ENCODE results near the gene NRIP3.
"Not testable (repeated sequence)": the region's sequence is repeated elsewhere in the genome, so short reads cannot be mapped to it uniquely, and the experiment has no call there.

The NRIP3 gene

GRCh38 chr11:8985462-8985861 lies 18.3 kb downstream of the NRIP3 start:
- Histone ChIP-seq H4K20me1 (ENCODE audit: insufficient read depth, low read length) (no peaks in the 10 kb centered on the region), H3K36me3 (replicated peaks; ENCODE audit: low read depth, low read length) (no peaks in the 10 kb centered on the region), H3K4me1 (ENCODE audit: low read length) (no peaks in the 10 kb centered on the region), H3K4me2 (ENCODE audit: low read length) (no peak overlapping the region), H3K27me3 (ENCODE audit: low read depth, low read length) (no peaks in the 10 kb centered on the region), H3K9me3 (ENCODE audit: insufficient read depth, low read length) (no peaks in the 10 kb centered on the region), H2AFZ (ENCODE audit: low read depth, low read length) (no peak overlapping the region), H3K79me2 (ENCODE audit: low read length) (no peaks in the 10 kb centered on the region), H3K9ac (ENCODE audit: low read length) (no peak overlapping the region), H3K27ac (ENCODE audit: low read length) (no peak overlapping the region), H3K4me3 (ENCODE audit: low read length) (no peak overlapping the region)
- TF ChIP-seq EZH2phosphoT487 (IDR thresholded peaks at IDR 0.05; ENCODE audit: low read depth) = no peak
- no peak for TF ChIP-seq CTCF (IDR thresholded peaks at IDR 0.05; ENCODE audit: low read depth, low read length)

GRCh38 chr11:8983552-8983951 lies 20.2 kb downstream of the NRIP3 start:
- H3K4me3 ChIP-seq (ENCODE audit: low read length) = no peak overlapping the region
- H3K9ac ChIP-seq (ENCODE audit: low read length) = no peak overlapping the region
- no peaks in the 10 kb centered on the region for H3K9me3 ChIP-seq (ENCODE audit: insufficient read depth, low read length)
- H3K4me2 ChIP-seq (ENCODE audit: low read length) = no peak overlapping the region
- no peaks in the 10 kb centered on the region for H3K79me2 ChIP-seq (ENCODE audit: low read length)
- H2AFZ ChIP-seq (ENCODE audit: low read depth, low read length) = no peak overlapping the region
- H3K27me3 ChIP-seq (ENCODE audit: low read depth, low read length) = no peaks in the 10 kb centered on the region
- H3K36me3 ChIP-seq (replicated peaks; ENCODE audit: low read depth, low read length) = no peaks in the 10 kb centered on the region
- no peaks in the 10 kb centered on the region for H3K4me1 ChIP-seq (ENCODE audit: low read length)
- TF ChIP-seq CTCF (IDR thresholded peaks at IDR 0.05; ENCODE audit: low read depth, low read length) (no peak), EZH2phosphoT487 (IDR thresholded peaks at IDR 0.05; ENCODE audit: low read depth) (no peak)
- H3K27ac ChIP-seq (ENCODE audit: low read length) = no peak overlapping the region
- H4K20me1 ChIP-seq (ENCODE audit: insufficient read depth, low read length) = no peaks in the 10 kb centered on the region

DNA sequence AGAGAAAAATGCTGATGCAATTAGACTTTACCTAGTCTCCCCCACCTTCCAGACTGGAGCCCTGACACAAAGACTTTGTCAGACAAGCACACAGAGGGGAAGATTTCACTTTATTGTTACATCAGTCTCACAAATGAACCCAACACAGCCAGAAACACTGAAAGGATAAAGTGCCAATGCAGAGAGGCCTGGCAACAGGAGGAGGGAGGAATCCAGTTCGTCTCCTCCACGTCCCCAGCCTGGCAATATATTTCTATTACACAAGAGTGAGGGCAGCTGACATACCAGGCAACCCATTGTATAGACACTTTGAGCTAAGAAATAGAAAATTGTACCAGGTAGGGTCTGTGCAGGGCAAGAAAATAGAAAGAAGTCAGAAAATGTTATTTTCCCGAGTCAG lies 23.3 kb downstream of the NRIP3 start:
- Histone ChIP-seq H3K4me2 (ENCODE audit: low read length) (no peak overlapping the region), H3K4me3 (ENCODE audit: low read length) (no peak overlapping the region), H3K4me1 (ENCODE audit: low read length) (no peaks in the 10 kb centered on the region), H3K36me3 (replicated peaks; ENCODE audit: low read depth, low read length) (no peaks in the 10 kb centered on the region), H3K79me2 (ENCODE audit: low read length) (no peaks in the 10 kb centered on the region), H2AFZ (ENCODE audit: low read depth, low read length) (no peak overlapping the region), H3K9me3 (ENCODE audit: insufficient read depth, low read length) (no peaks in the 10 kb centered on the region), H3K27me3 (ENCODE audit: low read depth, low read length) (no peaks in the 10 kb centered on the region), H4K20me1 (ENCODE audit: insufficient read depth, low read length) (no peaks in the 10 kb centered on the region), H3K27ac (ENCODE audit: low read length) (no peak overlapping the region), H3K9ac (ENCODE audit: low read length) (no peak overlapping the region)
- TF ChIP-seq EZH2phosphoT487 (IDR thresholded peaks at IDR 0.05; ENCODE audit: low read depth) (no peak), CTCF (IDR thresholded peaks at IDR 0.05; ENCODE audit: low read depth, low read length) (no peak)

DNA sequence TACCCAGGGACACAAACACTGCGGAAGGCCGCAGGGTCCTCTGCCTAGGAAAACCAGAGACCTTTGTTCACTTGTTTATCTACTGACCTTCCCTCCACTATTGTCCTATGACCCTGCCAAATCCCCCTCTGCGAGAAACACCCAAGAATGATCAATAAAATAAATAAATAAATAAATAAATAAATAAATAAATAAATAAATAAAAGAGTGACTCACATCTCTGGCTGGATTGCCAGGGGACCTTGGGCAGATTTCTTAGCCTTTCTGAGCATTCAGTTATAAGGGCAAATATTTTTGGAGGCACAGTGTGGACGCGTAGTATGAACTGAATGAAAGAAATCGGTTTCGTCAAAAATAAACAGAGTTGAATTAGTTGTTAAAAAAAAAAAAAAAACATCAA lies 24.4 kb downstream of the NRIP3 start:
- H3K9ac ChIP-seq (ENCODE audit: low read length); H3K4me3 ChIP-seq (ENCODE audit: low read length); H3K36me3 ChIP-seq (replicated peaks; ENCODE audit: low read depth, low read length); H3K4me1 ChIP-seq (ENCODE audit: low read length); H3K27ac ChIP-seq (ENCODE audit: low read length); H3K4me2 ChIP-seq (ENCODE audit: low read length); H2AFZ ChIP-seq (ENCODE audit: low read depth, low read length); H3K27me3 ChIP-seq (ENCODE audit: low read depth, low read length); H4K20me1 ChIP-seq (ENCODE audit: insufficient read depth, low read length); H3K9me3 ChIP-seq (ENCODE audit: insufficient read depth, low read length); H3K79me2 ChIP-seq (ENCODE audit: low read length): not testable (repeated sequence)

- TF ChIP-seq CTCF (IDR thresholded peaks at IDR 0.05; ENCODE audit: low read depth, low read length) (no peak), EZH2phosphoT487 (IDR thresholded peaks at IDR 0.05; ENCODE audit: low read depth) (no peak)
- no peak overlapping the region for H3K27ac ChIP-seq (ENCODE audit: low read length)
Measured at GRCh38 chr11:8973121-8973520, 30.7 kb downstream of the NRIP3 start.

More at GRCh38 chr11:8973121-8973520, 30.7 kb downstream of the NRIP3 start:
- Histone ChIP-seq H3K9me3 (ENCODE audit: insufficient read depth, low read length) (no peaks in the 10 kb centered on the region), H2AFZ (ENCODE audit: low read depth, low read length) (no peak overlapping the region), H3K4me3 (ENCODE audit: low read length) (no peak overlapping the region), H4K20me1 (ENCODE audit: insufficient read depth, low read length) (no peaks in the 10 kb centered on the region), H3K9ac (ENCODE audit: low read length) (no peak overlapping the region), H3K27me3 (ENCODE audit: low read depth, low read length) (no peaks in the 10 kb centered on the region), H3K79me2 (ENCODE audit: low read length) (no peaks in the 10 kb centered on the region), H3K36me3 (replicated peaks; ENCODE audit: low read depth, low read length) (no peaks in the 10 kb centered on the region), H3K4me1 (ENCODE audit: low read length) (no peaks in the 10 kb centered on the region), H3K4me2 (ENCODE audit: low read length) (no peak overlapping the region)

Measured in OCI-LY3 (cell line).